PFSK-1 (cell line): ENCODE data around the gene PPP2R5C.

Source experiments
- FOXP2 ChIP-seq: optimal IDR thresholded peaks from 2 replicates; pipeline ENCODE3; 2011; ENCODE audit warnings: borderline replicate concordance, control low read depth, inconsistent platforms; ENCODE audit not compliant: insufficient read depth; ENCODE audit errors: extremely low read length, extremely low read depth
- POLR2AphosphoS5 ChIP-seq: IDR thresholded peaks from 2 replicates; pipeline ENCODE4 v1.6.1; 2012; ENCODE audit warnings: low read depth, mild to moderate bottlenecking, control low read depth, low read length, moderate library complexity
- REST ChIP-seq, 2 experiments: IDR thresholded peaks; 2 replicates each; pipeline versions ENCODE4 v1.6.1 to v1.8.0; 2011 to 2012; ENCODE audit warnings: low read depth in 2 of 2, low read length in 2 of 2, control low read depth in 1 of 2, inconsistent platforms in 1 of 2, mild to moderate bottlenecking in 1 of 2, moderate library complexity in 1 of 2; ENCODE audit not compliant: insufficient read depth in 1 of 2
- SIN3A ChIP-seq: IDR thresholded peaks from 2 replicates; pipeline ENCODE4 v1.6.1; 2012; ENCODE audit warnings: mild to moderate bottlenecking, low read length, moderate library complexity, borderline replicate concordance; ENCODE audit not compliant: insufficient read depth
- TAF1 ChIP-seq: IDR thresholded peaks from 2 replicates; pipeline ENCODE4 v1.6.1; 2012; ENCODE audit warnings: low read length, control low read depth, borderline replicate concordance; ENCODE audit not compliant: insufficient read depth

The PPP2R5C gene

GRCh38 chr14:101852785-101853184 is 91.3 kb downstream of the PPP2R5C start:
- TF ChIP-seq REST (IDR thresholded peaks at IDR 0.05; ENCODE audit: insufficient read depth in 1 of 2, low read depth in 2 of 2, low read length in 2 of 2) = no peak
- TF ChIP-seq POLR2AphosphoS5 = no peak
- no peak for TF ChIP-seq SIN3A
- no peak for TF ChIP-seq TAF1
- no peak for TF ChIP-seq FOXP2

- TF ChIP-seq TAF1 = no peak
- no peak for TF ChIP-seq SIN3A
- no peak for TF ChIP-seq POLR2AphosphoS5
- TF ChIP-seq FOXP2 = no peak
- no peak for TF ChIP-seq REST (IDR thresholded peaks at IDR 0.05; ENCODE audit: insufficient read depth in 1 of 2, low read depth in 2 of 2, low read length in 2 of 2)
Measured at GRCh38 chr14:101853455-101854018, 92.0 kb downstream of the PPP2R5C start.

- TF ChIP-seq REST (IDR thresholded peaks at IDR 0.05; ENCODE audit: insufficient read depth in 1 of 2, low read depth in 2 of 2, low read length in 2 of 2) = no peak
- peak; percentile 37 for TF ChIP-seq FOXP2
Measured at GRCh38 chr14:101854366-101854765, 92.9 kb downstream of the PPP2R5C start.

- TF ChIP-seq REST (IDR thresholded peaks at IDR 0.05; ENCODE audit: insufficient read depth in 1 of 2, low read depth in 2 of 2, low read length in 2 of 2) (no peak), TAF1 (no peak), SIN3A (no peak), POLR2AphosphoS5 (no peak), FOXP2 (no peak)
Measured at GRCh38 chr14:101855958-101856357, 94.4 kb downstream of the PPP2R5C start.

- TF ChIP-seq TAF1 = no peak
- no peak for TF ChIP-seq SIN3A
- TF ChIP-seq POLR2AphosphoS5 = no peak
- TF ChIP-seq REST (IDR thresholded peaks at IDR 0.05; ENCODE audit: insufficient read depth in 1 of 2, low read depth in 2 of 2, low read length in 2 of 2) = no peak
- TF ChIP-seq FOXP2 = no peak
Measured at GRCh38 chr14:101856536-101856935, 95.0 kb downstream of the PPP2R5C start.
